ENCODE results near the gene PCAT7. TPM values are rescaled to one million over a fixed set of nuclear protein-coding genes. Genes with fewer than 3 reads are reported as not detected.

Gene PCAT7
- total and polyA plus RNA-seq, 2 experiments from 2014 or later, result 4.0 to 5.5 TPM

DNA sequence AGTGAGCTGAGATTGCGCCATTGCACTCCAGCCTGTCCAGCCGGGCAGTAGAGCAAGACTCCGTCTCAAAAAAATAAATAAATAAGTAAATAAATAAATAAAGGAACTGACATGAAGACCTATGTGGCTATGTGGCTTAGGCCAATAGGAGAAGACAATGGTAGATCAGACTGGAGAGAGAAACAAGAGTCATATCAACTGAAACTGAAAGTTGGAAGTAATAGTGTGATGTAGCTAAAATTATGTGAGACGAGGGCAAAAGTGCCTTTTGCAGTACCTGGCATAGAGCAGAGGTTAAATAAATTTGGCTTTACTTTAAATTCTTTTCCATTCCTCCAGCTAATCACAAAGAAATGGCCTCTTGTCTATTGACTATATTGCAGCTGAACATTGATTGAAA, 31.4 kb downstream of the PCAT7 start:
- TF ChIP-seq, protein P1, sequence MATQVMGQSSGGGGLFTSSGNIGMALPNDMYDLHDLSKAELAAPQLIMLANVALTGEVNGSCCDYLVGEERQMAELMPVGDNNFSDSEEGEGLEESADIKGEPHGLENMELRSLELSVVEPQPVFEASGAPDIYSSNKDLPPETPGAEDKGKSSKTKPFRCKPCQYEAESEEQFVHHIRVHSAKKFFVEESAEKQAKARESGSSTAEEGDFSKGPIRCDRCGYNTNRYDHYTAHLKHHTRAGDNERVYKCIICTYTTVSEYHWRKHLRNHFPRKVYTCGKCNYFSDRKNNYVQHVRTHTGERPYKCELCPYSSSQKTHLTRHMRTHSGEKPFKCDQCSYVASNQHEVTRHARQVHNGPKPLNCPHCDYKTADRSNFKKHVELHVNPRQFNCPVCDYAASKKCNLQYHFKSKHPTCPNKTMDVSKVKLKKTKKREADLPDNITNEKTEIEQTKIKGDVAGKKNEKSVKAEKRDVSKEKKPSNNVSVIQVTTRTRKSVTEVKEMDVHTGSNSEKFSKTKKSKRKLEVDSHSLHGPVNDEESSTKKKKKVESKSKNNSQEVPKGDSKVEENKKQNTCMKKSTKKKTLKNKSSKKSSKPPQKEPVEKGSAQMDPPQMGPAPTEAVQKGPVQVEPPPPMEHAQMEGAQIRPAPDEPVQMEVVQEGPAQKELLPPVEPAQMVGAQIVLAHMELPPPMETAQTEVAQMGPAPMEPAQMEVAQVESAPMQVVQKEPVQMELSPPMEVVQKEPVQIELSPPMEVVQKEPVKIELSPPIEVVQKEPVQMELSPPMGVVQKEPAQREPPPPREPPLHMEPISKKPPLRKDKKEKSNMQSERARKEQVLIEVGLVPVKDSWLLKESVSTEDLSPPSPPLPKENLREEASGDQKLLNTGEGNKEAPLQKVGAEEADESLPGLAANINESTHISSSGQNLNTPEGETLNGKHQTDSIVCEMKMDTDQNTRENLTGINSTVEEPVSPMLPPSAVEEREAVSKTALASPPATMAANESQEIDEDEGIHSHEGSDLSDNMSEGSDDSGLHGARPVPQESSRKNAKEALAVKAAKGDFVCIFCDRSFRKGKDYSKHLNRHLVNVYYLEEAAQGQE (IDR thresholded peaks at IDR 0.05; ENCODE audit: unreplicated experiment), result no peak
- no peak for TF ChIP-seq JUNB (IDR thresholded peaks at IDR 0.05; ENCODE audit: unreplicated experiment)
- Histone ChIP-seq H3F3A (replicated peaks; ENCODE audit: low read depth) (no peaks in the 10 kb centered on the region), H3K9me2 (ENCODE audit: insufficient read depth) (no peaks in the 10 kb centered on the region), H3K27me3 (ENCODE audit: insufficient read depth) (no peaks in the 10 kb centered on the region), H3K27ac (ENCODE audit: low read depth) (no peak overlapping the region), H2AFZ (no peak overlapping the region), H3K4me2 (no peak overlapping the region), H3K4me3 (no peak overlapping the region), H3K79me2 (replicated peaks; ENCODE audit: insufficient read depth) (no peaks in the 10 kb centered on the region), H3K36me3 (ENCODE audit: insufficient read depth) (no peaks in the 10 kb centered on the region), H3K4me1 (ENCODE audit: insufficient read depth) (no peaks in the 10 kb centered on the region), H4K20me1 (replicated peaks; ENCODE audit: insufficient read depth) (no peaks in the 10 kb centered on the region)
- H3K36me3 Mint-ChIP-seq (ENCODE audit: low read depth), result no peaks in the 10 kb centered on the region
- no peak for ATAC-seq
- H3K27me3 Mint-ChIP-seq (ENCODE audit: insufficient read depth, low read depth, poor library complexity), result peaks cover 9% of the 10 kb centered on the region
- H3K4me3 Mint-ChIP-seq, result no peak overlapping the region
- H3K27ac Mint-ChIP-seq, result no peak overlapping the region
- no peaks in the 10 kb centered on the region for H3K9me3 Mint-ChIP-seq
- peaks cover 4% of the 10 kb centered on the region; the same call in 2 of the 3 replicates for H3K4me1 Mint-ChIP-seq
- no peak for DNase-seq (ENCODE audit: low spot score)

DNA sequence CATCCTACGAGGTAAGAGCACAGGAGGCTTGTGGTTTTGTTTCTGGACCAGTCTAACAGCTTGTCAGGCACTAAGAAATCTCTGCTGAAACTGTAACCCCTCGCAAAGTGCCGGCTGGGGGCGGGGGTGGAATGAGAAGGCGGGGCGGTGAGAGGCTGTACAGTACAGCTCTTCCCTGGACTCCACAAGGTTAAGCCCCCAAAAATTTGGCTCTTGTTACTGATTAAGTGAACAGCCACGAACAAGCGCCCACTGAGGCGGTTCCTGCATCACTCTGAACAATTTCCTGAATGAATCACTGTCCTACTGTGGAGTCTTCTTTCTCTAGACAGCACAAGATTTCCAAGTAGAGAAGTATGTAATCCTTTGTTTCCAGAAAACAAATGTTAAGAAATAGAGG, 31.9 kb downstream of the PCAT7 start:
- Mint-ChIP-seq H3K9me3 (no peaks in the 10 kb centered on the region), H3K4me1 (peaks cover 4% of the 10 kb centered on the region; the same call in 2 of the 3 replicates), H3K27me3 (ENCODE audit: insufficient read depth, low read depth, poor library complexity) (peaks cover 9% of the 10 kb centered on the region), H3K27ac (no peak overlapping the region), H3K4me3 (no peak overlapping the region), H3K36me3 (ENCODE audit: low read depth) (no peaks in the 10 kb centered on the region)
- H3F3A ChIP-seq (replicated peaks; ENCODE audit: low read depth), result no peaks in the 10 kb centered on the region
- H3K27ac ChIP-seq (ENCODE audit: low read depth), result no peak overlapping the region
- TF ChIP-seq, protein P1 (IDR thresholded peaks at IDR 0.05; ENCODE audit: unreplicated experiment), result no peak
- TF ChIP-seq JUNB (IDR thresholded peaks at IDR 0.05; ENCODE audit: unreplicated experiment), result no peak
- TF ChIP-seq EZH2 (IDR thresholded peaks at IDR 0.05; ENCODE audit: low read depth, unreplicated experiment), result no peak
- TF ChIP-seq, protein P2, sequence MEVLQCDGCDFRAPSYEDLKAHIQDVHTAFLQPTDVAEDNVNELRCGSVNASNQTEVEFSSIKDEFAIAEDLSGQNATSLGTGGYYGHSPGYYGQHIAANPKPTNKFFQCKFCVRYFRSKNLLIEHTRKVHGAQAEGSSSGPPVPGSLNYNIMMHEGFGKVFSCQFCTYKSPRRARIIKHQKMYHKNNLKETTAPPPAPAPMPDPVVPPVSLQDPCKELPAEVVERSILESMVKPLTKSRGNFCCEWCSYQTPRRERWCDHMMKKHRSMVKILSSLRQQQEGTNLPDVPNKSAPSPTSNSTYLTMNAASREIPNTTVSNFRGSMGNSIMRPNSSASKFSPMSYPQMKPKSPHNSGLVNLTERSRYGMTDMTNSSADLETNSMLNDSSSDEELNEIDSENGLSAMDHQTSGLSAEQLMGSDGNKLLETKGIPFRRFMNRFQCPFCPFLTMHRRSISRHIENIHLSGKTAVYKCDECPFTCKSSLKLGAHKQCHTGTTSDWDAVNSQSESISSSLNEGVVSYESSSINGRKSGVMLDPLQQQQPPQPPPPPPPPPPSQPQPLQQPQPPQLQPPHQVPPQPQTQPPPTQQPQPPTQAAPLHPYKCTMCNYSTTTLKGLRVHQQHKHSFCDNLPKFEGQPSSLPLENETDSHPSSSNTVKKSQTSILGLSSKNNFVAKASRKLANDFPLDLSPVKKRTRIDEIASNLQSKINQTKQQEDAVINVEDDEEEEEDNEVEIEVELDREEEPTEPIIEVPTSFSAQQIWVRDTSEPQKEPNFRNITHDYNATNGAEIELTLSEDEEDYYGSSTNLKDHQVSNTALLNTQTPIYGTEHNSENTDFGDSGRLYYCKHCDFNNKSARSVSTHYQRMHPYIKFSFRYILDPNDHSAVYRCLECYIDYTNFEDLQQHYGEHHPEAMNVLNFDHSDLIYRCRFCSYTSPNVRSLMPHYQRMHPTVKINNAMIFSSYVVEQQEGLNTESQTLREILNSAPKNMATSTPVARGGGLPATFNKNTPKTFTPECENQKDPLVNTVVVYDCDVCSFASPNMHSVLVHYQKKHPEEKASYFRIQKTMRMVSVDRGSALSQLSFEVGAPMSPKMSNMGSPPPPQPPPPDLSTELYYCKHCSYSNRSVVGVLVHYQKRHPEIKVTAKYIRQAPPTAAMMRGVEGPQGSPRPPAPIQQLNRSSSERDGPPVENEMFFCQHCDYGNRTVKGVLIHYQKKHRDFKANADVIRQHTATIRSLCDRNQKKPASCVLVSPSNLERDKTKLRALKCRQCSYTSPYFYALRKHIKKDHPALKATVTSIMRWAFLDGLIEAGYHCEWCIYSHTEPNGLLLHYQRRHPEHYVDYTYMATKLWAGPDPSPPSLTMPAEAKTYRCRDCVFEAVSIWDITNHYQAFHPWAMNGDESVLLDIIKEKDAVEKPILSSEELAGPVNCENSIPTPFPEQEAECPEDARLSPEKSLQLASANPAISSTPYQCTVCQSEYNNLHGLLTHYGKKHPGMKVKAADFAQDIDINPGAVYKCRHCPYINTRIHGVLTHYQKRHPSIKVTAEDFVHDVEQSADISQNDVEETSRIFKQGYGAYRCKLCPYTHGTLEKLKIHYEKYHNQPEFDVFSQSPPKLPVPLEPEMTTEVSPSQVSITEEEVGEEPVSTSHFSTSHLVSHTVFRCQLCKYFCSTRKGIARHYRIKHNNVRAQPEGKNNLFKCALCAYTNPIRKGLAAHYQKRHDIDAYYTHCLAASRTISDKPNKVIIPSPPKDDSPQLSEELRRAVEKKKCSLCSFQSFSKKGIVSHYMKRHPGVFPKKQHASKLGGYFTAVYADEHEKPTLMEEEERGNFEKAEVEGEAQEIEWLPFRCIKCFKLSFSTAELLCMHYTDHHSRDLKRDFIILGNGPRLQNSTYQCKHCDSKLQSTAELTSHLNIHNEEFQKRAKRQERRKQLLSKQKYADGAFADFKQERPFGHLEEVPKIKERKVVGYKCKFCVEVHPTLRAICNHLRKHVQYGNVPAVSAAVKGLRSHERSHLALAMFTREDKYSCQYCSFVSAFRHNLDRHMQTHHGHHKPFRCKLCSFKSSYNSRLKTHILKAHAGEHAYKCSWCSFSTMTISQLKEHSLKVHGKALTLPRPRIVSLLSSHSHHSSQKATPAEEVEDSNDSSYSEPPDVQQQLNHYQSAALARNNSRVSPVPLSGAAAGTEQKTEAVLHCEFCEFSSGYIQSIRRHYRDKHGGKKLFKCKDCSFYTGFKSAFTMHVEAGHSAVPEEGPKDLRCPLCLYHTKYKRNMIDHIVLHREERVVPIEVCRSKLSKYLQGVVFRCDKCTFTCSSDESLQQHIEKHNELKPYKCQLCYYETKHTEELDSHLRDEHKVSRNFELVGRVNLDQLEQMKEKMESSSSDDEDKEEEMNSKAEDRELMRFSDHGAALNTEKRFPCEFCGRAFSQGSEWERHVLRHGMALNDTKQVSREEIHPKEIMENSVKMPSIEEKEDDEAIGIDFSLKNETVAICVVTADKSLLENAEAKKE (CRISPR knock-in tag; IDR thresholded peaks at IDR 0.05), result no peak
- H3K4me2 ChIP-seq, result no peak overlapping the region
- H3K36me3 ChIP-seq (ENCODE audit: insufficient read depth), result no peaks in the 10 kb centered on the region
- no peaks in the 10 kb centered on the region for H3K79me2 ChIP-seq (replicated peaks; ENCODE audit: insufficient read depth)
- DNase-seq (ENCODE audit: low spot score), result no peak
- no peaks in the 10 kb centered on the region for H3K27me3 ChIP-seq (ENCODE audit: insufficient read depth)
- no peaks in the 10 kb centered on the region for H4K20me1 ChIP-seq (replicated peaks; ENCODE audit: insufficient read depth)
- no peak for ATAC-seq
- H3K4me3 ChIP-seq, result no peak overlapping the region
- H2AFZ ChIP-seq, result no peak overlapping the region
- H3K4me1 ChIP-seq (ENCODE audit: insufficient read depth), result no peaks in the 10 kb centered on the region
- H3K9me2 ChIP-seq (ENCODE audit: insufficient read depth), result no peaks in the 10 kb centered on the region

All from GM23338 (cell line).